ENCODE measurements around the gene IL3RA.

The IL3RA gene

DNA sequence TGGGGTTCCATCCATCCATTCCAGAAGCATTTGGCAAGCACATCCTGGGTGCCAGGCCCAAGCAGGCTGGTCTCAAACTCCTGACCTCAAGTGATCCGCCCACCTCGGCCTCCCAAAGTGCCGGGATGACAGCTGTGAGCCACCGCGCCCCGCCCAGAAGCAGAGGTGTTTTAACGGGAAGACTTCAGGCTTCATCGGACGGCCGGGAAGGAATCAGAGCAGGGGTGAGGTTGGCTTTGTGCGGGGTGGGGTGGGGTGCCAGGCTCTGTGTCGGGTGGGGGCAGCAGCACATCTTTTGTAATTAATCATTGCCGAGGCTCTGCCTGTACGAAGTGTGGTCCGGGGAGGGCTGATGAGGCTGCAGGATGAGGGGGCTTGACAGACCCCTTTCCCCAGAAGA, 60.4 kb downstream of the IL3RA start:
- TF ChIP-seq, protein P1, sequence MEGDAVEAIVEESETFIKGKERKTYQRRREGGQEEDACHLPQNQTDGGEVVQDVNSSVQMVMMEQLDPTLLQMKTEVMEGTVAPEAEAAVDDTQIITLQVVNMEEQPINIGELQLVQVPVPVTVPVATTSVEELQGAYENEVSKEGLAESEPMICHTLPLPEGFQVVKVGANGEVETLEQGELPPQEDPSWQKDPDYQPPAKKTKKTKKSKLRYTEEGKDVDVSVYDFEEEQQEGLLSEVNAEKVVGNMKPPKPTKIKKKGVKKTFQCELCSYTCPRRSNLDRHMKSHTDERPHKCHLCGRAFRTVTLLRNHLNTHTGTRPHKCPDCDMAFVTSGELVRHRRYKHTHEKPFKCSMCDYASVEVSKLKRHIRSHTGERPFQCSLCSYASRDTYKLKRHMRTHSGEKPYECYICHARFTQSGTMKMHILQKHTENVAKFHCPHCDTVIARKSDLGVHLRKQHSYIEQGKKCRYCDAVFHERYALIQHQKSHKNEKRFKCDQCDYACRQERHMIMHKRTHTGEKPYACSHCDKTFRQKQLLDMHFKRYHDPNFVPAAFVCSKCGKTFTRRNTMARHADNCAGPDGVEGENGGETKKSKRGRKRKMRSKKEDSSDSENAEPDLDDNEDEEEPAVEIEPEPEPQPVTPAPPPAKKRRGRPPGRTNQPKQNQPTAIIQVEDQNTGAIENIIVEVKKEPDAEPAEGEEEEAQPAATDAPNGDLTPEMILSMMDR (IDR thresholded peaks at IDR 0.05; ENCODE audit: control insufficient read depth, extremely low read depth, insufficient read depth): no peak
- no peak for DNase-seq (ENCODE audit: low read depth)
- H3K4me3 ChIP-seq (ENCODE audit: low read depth, low read length): no peak overlapping the region

DNA sequence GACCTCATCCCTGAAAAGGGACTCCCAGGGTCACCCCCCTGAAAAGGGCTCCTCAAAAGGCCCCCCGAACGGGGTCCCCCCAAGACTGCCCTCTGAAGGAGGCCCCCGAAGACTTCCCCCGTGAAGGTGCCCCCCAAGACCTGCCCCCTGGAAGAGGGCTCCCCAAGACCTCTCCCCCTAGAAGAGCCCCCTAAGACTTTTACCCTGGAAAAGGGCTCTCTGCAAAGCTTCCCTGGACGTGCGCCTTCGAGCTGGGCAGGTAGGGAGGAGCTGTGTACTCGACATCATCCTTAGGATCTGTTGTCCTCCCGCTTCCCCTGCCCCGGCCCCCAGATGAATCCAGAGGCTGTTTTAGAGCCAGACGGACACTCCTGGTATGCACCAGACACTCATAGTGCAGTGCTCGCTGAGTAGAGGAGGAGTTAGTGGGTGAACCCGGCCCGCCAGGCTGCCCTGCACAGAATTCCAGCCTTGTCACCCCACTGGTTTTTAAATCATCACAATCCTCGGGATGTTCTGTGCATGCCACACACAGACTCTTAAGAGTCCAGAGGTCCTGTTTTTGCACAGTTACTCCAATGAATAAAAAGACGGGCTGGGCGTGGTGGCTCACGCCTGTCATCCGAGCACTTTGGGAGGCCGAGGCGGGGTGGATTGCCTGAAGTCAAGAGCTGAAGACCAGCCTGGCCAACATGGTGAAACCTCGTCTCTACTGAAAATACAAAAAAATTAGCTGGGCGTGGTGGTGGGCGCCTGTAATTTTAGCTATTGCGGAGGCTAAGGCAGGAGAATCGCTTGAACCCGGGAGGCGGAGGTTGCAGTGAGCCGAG, 61.1 kb downstream of the IL3RA start:
- TF ChIP-seq, protein P1 (IDR thresholded peaks at IDR 0.05; ENCODE audit: control insufficient read depth, extremely low read depth, insufficient read depth): no peak
- no peak overlapping the region for H3K4me3 ChIP-seq (ENCODE audit: low read depth, low read length)
- no peak for DNase-seq (ENCODE audit: low read depth)

DNA sequence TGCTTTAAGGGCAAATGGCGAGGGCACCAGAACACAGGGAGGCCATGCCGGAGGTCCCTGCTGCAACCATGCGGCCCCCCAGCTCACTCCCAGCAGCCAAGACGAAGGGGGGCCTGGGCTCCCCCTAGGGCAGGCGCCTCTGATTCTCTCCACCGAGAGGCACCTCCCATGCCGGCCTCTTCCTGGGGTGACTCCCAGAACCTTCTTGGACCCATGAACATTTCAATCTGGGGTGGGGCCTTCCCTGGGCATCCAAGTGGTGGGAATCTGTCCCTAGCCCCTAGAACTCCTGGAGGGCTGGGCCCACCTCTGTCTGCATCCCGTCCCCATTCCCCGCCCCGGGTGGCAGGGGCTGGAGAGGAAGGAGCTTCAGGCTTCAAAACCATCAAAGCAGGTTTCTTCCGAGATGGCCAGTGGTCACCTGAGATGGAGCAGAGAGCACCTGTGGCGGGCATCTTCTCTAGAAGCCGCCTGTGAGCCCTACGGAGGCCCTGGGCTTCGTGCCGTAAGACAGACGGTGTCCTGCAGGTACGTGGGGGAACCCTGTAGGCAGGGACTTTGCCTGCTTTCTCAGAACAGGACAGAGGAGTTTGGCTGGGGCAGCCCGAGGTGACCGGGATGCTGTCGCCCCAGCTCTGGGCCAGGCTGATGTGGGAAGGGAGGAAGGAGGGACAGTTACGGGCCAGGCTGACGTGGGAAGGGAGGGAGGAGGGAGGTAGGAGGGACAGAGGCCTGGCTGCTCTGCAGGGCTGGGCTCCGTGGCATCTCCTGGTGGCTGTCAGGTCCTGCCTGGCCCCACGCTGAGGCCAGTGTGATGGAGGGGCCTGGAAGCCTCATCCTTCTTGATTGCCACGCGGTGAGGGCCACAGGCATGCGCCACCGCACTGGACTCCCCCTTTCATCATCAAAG, 62.1 kb downstream of the IL3RA start:
- H3K4me3 ChIP-seq (ENCODE audit: low read depth, low read length): no peak overlapping the region
- no peak for DNase-seq (ENCODE audit: low read depth)
- TF ChIP-seq, protein P1 (IDR thresholded peaks at IDR 0.05; ENCODE audit: control insufficient read depth, extremely low read depth, insufficient read depth): no peak

DNA sequence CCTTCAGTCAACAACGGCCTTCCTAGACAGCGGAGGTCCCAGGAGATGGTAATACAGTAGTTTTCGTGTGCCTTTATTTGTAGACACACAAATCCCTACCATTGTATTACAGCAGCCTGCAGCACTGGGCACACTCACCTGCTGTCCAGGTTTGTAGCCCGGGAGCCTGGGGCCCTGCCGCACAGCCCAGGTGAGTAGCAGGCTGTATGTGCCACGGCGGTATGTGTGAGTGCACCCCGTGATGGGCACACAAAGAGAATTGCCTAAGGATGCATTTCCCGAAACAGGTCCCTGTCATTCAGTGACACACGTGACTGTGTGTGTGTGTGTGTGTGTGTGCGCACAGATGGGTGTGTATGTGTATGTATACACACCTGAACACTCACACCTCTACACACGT, 63.5 kb downstream of the IL3RA start:
- no peak for DNase-seq (ENCODE audit: low read depth)
- H3K4me3 ChIP-seq (ENCODE audit: low read depth, low read length): no peak overlapping the region
- TF ChIP-seq, protein P1 (IDR thresholded peaks at IDR 0.05; ENCODE audit: control insufficient read depth, extremely low read depth, insufficient read depth): no peak

DNA sequence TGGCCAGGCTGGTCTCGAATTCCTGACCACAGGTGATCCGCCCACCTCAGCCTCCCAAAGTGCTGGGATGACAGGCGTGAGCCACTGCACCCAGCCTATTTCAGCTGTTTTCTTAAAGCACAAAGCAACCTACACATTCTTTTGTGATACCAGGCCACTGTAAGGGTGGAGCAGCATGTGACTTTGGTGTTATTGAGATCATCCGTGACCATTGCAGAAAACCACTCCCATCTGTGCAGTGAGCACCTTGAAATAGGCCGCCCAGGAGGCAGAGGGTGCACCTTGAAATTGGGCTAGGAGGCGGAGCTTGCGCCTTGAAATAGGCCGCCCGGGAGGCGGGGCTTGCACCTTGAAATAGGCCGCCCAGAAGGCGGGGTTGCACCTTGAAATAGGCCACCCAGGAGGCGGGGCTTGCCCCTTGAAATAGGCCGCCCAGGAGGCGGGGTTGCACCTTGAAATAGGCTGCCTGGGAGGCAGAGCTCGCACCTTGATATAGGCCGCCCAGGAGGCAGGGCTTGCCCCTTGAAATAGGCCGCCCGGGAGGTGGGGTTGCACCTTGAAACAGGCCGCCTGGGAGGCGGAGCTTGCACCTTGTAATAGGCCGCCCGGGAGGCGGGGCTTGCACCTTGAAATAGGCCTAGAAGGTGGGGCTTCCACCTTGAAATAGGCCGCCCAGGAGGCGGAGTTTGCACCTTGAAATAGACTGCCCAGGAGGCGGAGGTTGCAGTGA, 64.3 kb downstream of the IL3RA start:
- DNase-seq (ENCODE audit: low read depth): no peak
- no peak overlapping the region for H3K4me3 ChIP-seq (ENCODE audit: low read depth, low read length)
- TF ChIP-seq, protein P1 (IDR thresholded peaks at IDR 0.05; ENCODE audit: control insufficient read depth, extremely low read depth, insufficient read depth): no peak

DNA sequence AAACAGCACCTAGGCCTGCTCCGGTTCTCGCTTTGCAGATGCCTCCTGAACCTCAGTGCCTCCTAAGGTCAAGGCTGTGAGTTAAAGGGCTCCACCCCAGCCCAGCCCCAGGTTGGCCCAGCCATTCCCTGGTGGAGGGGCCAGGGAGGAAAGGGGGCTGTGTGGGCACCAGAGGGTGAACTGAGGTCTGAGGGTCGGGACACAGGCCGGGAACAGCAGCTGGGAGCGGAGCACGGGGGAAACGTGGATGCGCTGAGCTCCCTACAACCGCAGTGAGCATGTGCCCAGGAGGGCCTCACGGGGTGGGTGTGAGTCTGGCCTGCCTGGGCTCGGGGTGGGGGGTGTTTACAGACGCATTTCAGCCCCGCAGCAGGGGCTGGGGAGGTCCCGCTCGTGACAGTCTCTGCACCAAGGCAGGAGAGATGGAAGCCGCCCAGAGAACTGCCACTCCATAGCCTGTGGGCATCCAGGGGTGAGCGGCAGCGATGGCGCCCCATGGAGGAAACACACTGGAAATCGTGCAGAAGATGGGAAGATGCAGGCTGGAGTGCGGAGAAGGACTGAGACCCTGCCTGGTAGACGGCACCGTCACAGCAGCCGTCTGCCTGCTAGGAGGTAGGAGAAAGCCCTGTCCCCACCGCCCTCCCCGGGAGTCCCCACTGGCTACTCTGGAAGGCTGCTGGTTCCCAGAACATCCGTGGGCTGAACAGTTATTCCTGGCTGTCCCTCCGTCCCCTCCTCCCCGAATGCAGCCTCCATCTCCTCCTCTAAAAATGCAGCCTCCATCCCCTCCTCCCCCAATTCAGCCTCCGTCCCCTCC, 65.2 kb downstream of the IL3RA start:
- DNase-seq (ENCODE audit: low read depth): no peak
- no peak overlapping the region for H3K4me3 ChIP-seq (ENCODE audit: low read depth, low read length)
- TF ChIP-seq, protein P1 (IDR thresholded peaks at IDR 0.05; ENCODE audit: control insufficient read depth, extremely low read depth, insufficient read depth): no peak

All from LNCaP clone FGC (cell line).